HG02884 (cell line): ENCODE measurements around the gene TCTN1.
"Not testable (repeated sequence)": the region's sequence is repeated elsewhere in the genome, so short reads cannot be mapped to it uniquely, and the experiment has no call there.

Experiments
- ATAC-seq: cut with Tn5 transposase; IDR thresholded peaks from one replicate; pipeline ENCODE4 v1.9.1; 2021; ENCODE audit warnings: mild to moderate bottlenecking, moderate library complexity; ENCODE audit not compliant: unreplicated experiment

Gene TCTN1

GRCh38 chr12:110585231-110585799, 28.6 kb upstream of the TCTN1 start:
- ATAC-seq = no peak

GRCh38 chr12:110587102-110587501, 26.8 kb upstream of the TCTN1 start:
- ATAC-seq = not testable (repeated sequence)

DNA sequence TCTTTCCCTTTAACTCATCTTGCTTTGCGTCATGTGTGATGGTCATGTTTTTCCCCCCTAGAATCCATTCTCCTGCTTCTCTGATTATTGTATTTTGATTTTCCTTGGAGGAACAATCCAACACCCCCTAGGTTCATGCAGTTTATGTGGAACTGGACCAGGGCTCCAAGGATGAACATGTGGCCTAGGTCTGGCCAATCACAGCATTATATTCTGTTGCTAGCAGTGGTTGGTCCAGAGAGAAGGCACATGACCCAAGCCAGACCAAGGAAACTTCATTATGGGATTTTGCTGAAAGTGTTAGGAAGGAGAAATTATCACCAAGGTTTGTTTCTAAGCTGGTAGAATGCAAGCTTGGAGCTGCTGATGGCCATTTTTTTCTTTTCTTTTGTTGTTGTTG, 23.9 kb upstream of the TCTN1 start:
- ATAC-seq = no peak

GRCh38 chr12:110590806-110591326, 23.1 kb upstream of the TCTN1 start:
- ATAC-seq = peak; percentile 76

DNA sequence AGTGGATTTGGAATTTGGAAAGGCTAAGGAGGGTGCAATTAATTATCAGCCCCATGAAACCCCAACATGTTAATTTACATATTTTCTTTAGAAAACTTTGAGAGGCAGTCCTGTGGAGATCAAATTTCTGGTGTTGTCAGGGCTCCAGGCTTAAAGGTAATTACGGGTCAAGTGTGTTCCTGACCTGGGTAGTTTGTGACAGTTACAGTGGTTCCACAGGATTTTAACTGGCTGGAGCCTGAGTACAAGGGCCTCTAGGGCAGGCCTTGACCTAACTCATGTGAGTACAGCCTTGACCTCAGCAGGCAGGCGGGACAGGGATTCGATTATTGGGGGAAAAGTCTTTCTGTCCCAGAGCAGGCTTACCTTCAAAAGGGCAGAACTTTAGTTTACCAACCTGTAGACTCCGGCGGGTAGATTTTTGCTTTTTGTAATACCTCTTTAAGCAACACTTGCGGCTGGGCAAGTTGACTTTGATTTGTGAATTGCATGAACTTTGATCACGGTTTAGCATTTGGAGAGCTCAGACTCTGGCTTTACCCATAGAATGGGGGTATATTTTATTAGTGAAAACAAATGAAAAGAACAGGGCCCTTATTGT, 22.4 kb upstream of the TCTN1 start:
- no peak for ATAC-seq

GRCh38 chr12:110592078-110592477, 21.9 kb upstream of the TCTN1 start:
- no peak for ATAC-seq

- ATAC-seq = not testable (repeated sequence)
Observed at GRCh38 chr12:110592919-110593318, 21.0 kb upstream of the TCTN1 start.

DNA sequence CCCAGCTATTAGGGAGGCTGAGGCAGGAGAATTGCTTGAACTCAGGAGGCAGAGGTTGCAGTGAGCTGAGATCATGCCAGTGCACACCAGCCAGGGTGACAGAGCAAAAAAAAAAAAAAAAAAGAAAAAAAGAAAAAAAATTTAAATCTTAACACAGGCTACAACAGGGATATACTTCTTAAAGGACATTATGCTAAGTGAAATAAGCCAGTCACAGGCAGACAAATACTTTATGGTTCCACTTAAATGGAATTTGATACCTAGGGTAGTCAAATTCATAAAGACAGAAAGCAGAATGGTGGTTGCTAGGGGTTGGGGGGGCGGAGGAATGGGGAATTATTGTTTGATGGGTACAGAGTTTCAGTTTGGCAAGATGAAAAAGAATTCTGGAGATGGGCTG, 16.0 kb upstream of the TCTN1 start:
- no peak for ATAC-seq

- no peak for ATAC-seq
Observed at GRCh38 chr12:110599334-110599733, 14.6 kb upstream of the TCTN1 start.

DNA sequence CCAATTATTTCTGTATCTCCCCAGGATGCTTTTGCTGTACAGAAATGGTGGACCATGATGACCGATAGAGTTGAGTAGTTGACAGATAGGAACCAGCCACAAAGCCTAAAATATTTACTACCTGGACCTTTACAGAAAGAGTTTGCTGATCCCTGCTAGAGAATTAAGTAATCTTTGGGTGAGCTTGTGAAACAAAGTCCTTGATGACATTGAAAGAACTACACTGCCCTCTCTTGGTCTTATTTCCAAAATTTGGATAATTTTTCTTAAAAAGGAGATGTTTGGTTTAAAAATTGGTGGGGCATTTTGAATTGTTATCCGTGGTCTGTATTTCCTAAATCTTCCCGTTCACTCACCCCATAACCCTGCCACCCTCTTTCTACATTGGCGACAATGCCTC, 13.7 kb upstream of the TCTN1 start:
- ATAC-seq = no peak

DNA sequence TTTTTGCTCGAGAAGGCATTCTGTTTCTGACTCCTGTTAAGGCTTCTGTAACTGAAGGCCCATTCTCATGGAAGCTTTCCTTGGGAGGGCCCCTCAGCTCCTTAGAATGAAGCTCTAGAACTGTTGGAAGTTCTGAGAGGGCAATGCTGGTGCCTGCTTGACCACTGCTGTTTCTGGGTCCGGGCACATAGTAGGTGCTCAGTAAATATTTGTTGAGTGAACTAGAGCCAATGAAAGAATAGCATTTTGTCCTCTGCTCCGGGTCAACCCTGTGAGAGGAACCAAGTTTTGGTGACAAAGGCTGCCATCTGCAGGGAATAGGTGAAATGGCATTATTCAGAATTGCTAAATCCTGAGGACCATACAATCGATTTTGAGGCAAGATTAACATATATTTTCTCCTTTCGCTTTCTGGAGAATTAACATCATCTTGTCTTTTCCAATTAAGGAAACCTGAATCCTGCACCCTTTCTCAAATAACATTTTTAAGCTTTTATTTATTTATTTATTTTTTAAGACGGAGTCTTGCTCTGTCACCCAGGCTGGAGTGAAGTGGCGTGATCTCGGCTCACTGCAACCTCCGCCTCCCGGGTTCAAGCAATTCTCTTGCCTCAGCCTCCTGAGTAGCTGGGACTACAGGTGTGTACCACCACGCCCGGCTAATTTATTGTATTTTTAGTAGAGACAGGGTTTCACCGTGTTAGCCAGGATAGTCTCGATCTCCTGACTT, 11.7 kb upstream of the TCTN1 start:
- not testable (repeated sequence) for ATAC-seq

DNA sequence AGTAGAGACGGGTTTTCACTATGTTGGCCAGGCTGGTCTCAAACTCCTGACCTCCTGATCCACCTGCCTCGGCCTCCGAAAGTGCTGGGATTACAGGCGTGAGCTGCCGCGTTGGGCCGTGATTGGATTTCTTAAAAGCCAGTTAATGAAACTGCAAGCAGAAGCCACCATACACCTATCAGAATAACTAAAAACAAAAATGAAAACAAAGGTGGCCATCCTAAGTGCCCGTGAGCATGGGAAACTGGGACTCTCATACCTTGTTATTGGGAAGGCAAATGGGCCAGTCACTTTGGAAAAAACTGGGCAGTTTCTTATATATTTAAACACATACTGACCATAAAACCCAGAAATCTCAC, 7.7 kb upstream of the TCTN1 start:
- no peak for ATAC-seq

GRCh38 chr12:110613071-110613770, 708 bp upstream of the TCTN1 start:
- ATAC-seq = no peak

GRCh38 chr12:110615171-110615570, 1.2 kb downstream of the TCTN1 start:
- ATAC-seq = no peak

DNA sequence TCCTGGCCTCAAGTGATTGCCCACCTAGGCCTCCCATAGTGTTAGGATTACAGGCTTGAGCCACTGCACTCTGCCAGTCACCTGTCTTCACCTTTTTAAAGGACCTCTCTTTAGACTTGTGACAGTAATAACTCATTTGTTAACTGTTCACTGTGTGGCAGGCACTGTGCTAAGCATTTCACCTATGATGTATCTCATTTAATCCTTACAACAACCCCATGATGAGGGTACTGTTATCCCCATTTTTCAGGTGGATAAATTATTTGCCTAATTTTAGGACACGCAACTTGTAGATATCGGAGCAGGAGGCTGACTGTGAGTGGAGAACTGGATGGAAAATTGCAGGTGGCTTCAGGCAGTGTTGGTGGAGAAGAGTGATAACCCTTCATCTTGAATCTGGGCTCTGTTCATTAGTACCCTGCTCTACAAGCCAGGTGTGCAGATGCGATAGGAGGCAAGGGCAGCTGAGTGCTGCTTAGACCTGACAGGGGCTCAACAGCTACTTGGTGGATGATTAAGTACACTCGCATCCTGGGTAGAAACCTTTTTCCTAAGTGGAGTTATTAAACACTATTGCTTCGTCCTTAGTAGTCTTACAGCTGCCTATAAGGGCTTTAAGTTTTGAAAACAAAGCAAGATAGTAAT, 2.7 kb downstream of the TCTN1 start:
- ATAC-seq = no peak

- peak; percentile 60 for ATAC-seq
Observed at GRCh38 chr12:110619534-110619953, 5.6 kb downstream of the TCTN1 start.

DNA sequence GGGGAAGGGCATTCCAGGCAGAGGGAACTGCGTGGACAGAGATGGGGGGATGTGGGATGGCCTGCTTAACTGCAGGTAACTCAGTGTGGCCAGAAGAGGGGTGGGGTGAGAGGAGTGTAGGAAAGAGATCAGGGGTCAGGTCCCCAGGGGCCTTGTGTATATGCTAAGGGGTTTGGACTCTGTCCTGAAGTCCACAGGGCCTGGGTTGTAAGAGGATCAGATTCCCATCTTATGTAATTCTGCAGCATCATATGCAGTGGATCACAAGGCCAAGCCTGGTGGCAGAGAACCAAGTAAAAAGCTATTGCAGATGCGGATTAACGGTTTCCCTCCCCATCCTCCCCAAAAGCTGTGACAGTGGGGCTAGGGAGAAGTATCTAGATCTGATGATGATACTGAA, 8.7 kb downstream of the TCTN1 start:
- ATAC-seq = no peak

GRCh38 chr12:110627500-110628195, 13.7 kb downstream of the TCTN1 start:
- no peak for ATAC-seq

- ATAC-seq = no peak
Observed at GRCh38 chr12:110635055-110635454, 21.1 kb downstream of the TCTN1 start.

DNA sequence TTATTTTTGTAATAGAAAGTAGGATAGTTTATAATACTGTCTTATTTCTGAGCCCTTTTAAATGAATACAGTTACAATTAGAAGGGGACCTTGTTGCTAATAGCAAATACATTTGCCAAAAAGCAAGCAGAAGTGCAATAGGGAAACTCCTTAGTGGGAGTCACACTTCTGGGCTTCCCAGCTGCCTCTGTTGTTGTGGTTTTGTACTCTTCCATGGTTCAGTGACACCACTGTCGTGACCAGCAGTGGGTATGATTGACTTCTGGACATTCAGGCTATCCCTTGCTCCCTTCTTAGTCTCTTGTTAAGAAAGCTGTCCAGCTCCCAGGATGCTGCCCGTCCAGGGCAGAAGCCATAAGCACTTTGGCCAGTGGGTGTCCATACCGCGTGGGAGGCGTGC, 22.6 kb downstream of the TCTN1 start:
- no peak for ATAC-seq
